SU-DHL-6 (cell line): ENCODE data around the gene LDLRAD2.

ENCODE experiments used
- H2AFZ ChIP-seq: fragments of 200-600 bp; sonication (generic); 2 replicates; pipeline ENCODE4 v1.6.1; 2014; ENCODE audit warnings: low read depth, mild to moderate bottlenecking, moderate library complexity, mixed read lengths, antibody characterized with exemption, low read length; ENCODE audit not compliant: severe bottlenecking
- H3F3A ChIP-seq: fragments of 200-600 bp; shearing (Covaris generic); 2 replicates; pipeline ENCODE4 v1.6.0; 2016; ENCODE audit warnings: antibody characterized with exemption, mild to moderate bottlenecking; ENCODE audit not compliant: insufficient read depth
- H3K27ac ChIP-seq: fragments of 200-600 bp; sonication (generic); 2 replicates; pipeline ENCODE4 v1.5.1; 2016; ENCODE audit warnings: low read depth, mild to moderate bottlenecking, low read length, moderate library complexity, mixed read lengths
- H3K27me3 ChIP-seq: fragments of 200-600 bp; sonication (generic), shearing (Covaris generic); 2 replicates; pipeline ENCODE4 v1.6.0; 2014; ENCODE audit warnings: mild to moderate bottlenecking, low read length
- H3K36me3 ChIP-seq: fragments of 200-600 bp; sonication (generic); 2 replicates; pipeline ENCODE4 v1.6.1; 2014; ENCODE audit warnings: mild to moderate bottlenecking, low read length, mixed read lengths
- H3K4me2 ChIP-seq: fragments of 300-600, 200-600 bp; shearing (Covaris generic), sonication (generic); 2 replicates; pipeline ENCODE4 v1.6.0; 2014; ENCODE audit warnings: low read length, low read depth, mild to moderate bottlenecking; ENCODE audit not compliant: poor library complexity, severe bottlenecking
- H3K4me3 ChIP-seq: fragments of 200-600 bp; sonication (generic); 2 replicates; pipeline ENCODE4 v1.5.1; 2014; ENCODE audit warnings: antibody characterized with exemption, low read length, mild to moderate bottlenecking, mixed read lengths; ENCODE audit not compliant: insufficient read depth, poor library complexity, severe bottlenecking
- H3K79me2 ChIP-seq: fragments of 200-600 bp; sonication (generic); 2 replicates; pipeline ENCODE4 v1.6.1; 2014; ENCODE audit warnings: mild to moderate bottlenecking, low read length, moderate library complexity; ENCODE audit not compliant: insufficient read depth
- H3K9ac ChIP-seq: fragments of 200-600 bp; sonication (generic); 2 replicates; pipeline ENCODE4 v1.7.0; 2014; ENCODE audit warnings: mild to moderate bottlenecking, low read length
- H3K9me2 ChIP-seq: fragments of 200-600 bp; sonication (generic); replicated peaks from 2 replicates; pipeline ENCODE4 v1.6.1; 2014; ENCODE audit warnings: low read length; ENCODE audit not compliant: insufficient read depth
- H3K9me3 ChIP-seq: fragments of 200-600 bp; sonication (generic); 2 replicates; pipeline ENCODE4 v1.6.1; 2014; ENCODE audit warnings: low read length, mixed read lengths; ENCODE audit not compliant: insufficient read depth
- H4K20me1 ChIP-seq: fragments of 200-600 bp; sonication (generic); 2 replicates; pipeline ENCODE4 v1.6.1; 2014; ENCODE audit warnings: low read depth, mild to moderate bottlenecking, antibody characterized with exemption, low read length, moderate library complexity, mixed read lengths
- EZH2phosphoT487 ChIP-seq: fragments of 200-600 bp; sonication (generic), shearing (Covaris generic); conservative IDR thresholded peaks from 2 replicates; pipeline ENCODE4 v1.6.1; 2018; ENCODE audit warnings: mild to moderate bottlenecking, antibody characterized with exemption, low read length, moderate library complexity, mixed read lengths
- TF ChIP-seq, protein P1 (sequence below): fragments of 200-600 bp; sonication (generic); IDR thresholded peaks from one replicate; pipeline ENCODE4 v1.5.1; 2017; ENCODE audit warnings: antibody characterized with exemption, mild to moderate bottlenecking, low read length, moderate library complexity; ENCODE audit not compliant: insufficient read depth, poor library complexity, severe bottlenecking

The LDLRAD2 gene

DNA sequence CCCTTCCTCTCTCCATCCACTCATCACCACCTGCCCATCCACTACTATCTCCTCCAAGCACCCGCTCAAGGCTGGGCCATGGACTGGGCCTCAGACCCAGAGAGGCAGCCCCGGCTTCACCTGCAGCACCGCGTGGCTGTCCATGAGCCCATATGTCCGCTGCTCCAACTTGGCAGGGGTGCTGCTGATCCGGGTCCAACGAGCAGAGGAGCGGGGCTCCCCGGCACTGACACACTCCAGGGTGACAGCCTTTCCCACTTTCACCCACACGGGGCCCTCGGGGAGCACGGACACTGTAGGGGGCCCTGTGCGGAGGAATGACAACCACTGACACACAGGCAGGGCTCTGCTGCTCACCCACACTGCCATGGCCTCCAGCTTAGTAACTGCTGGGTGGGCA, 28.9 kb downstream of the LDLRAD2 start:
- TF ChIP-seq EZH2phosphoT487: no peak
- TF ChIP-seq, protein P1, sequence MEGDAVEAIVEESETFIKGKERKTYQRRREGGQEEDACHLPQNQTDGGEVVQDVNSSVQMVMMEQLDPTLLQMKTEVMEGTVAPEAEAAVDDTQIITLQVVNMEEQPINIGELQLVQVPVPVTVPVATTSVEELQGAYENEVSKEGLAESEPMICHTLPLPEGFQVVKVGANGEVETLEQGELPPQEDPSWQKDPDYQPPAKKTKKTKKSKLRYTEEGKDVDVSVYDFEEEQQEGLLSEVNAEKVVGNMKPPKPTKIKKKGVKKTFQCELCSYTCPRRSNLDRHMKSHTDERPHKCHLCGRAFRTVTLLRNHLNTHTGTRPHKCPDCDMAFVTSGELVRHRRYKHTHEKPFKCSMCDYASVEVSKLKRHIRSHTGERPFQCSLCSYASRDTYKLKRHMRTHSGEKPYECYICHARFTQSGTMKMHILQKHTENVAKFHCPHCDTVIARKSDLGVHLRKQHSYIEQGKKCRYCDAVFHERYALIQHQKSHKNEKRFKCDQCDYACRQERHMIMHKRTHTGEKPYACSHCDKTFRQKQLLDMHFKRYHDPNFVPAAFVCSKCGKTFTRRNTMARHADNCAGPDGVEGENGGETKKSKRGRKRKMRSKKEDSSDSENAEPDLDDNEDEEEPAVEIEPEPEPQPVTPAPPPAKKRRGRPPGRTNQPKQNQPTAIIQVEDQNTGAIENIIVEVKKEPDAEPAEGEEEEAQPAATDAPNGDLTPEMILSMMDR: no peak
- no peak overlapping the region for H3K4me2 ChIP-seq
- H2AFZ ChIP-seq: no peak overlapping the region
- no peaks in the 10 kb centered on the region for H3F3A ChIP-seq
- H4K20me1 ChIP-seq: no peaks in the 10 kb centered on the region
- no peaks in the 10 kb centered on the region for H3K27me3 ChIP-seq
- H3K9me3 ChIP-seq: no peaks in the 10 kb centered on the region
- H3K27ac ChIP-seq: no peak overlapping the region
- no peak overlapping the region for H3K4me3 ChIP-seq
- H3K9me2 ChIP-seq: no peaks in the 10 kb centered on the region
- H3K9ac ChIP-seq: no peak overlapping the region
- H3K36me3 ChIP-seq: no peaks in the 10 kb centered on the region
- no peaks in the 10 kb centered on the region for H3K79me2 ChIP-seq

DNA sequence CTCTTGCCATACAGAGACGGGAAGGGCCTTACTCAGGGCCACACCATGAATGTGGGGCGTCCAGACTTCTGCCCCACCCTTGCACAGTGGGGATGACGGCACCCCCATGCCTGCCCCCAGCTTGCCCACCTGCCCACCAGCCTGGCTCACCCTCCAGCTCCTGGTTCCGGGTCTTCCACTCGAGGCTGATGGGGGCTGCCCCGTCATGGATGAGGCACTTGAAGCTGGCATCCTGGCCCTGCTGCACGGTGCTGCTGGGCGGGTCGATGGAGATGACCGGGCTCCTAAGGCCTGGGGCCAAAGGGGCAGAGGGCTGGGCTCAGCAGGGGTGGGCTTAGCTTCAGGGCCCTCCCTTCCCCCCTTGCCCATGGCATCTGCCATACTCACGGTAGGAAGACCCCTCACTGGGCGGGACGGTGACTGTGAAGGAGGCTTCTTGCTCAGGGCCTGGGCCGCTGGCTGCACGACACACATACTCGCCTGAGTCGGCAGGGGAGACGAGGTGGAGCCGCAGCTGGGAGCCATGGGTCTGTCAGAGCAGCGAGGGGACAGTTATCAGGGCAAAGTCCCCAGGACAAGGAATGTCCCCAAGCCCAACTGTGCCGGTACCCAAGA, 29.9 kb downstream of the LDLRAD2 start:
- H4K20me1 ChIP-seq: no peaks in the 10 kb centered on the region
- TF ChIP-seq, protein P1: no peak
- no peak for TF ChIP-seq EZH2phosphoT487
- no peaks in the 10 kb centered on the region for H3K9me2 ChIP-seq
- no peaks in the 10 kb centered on the region for H3K79me2 ChIP-seq
- no peak overlapping the region for H3K4me2 ChIP-seq
- H3K9ac ChIP-seq: no peak overlapping the region
- H3F3A ChIP-seq: no peaks in the 10 kb centered on the region
- H2AFZ ChIP-seq: no peak overlapping the region
- no peak overlapping the region for H3K4me3 ChIP-seq
- no peaks in the 10 kb centered on the region for H3K9me3 ChIP-seq
- no peak overlapping the region for H3K27ac ChIP-seq
- no peaks in the 10 kb centered on the region for H3K27me3 ChIP-seq
- no peaks in the 10 kb centered on the region for H3K36me3 ChIP-seq

DNA sequence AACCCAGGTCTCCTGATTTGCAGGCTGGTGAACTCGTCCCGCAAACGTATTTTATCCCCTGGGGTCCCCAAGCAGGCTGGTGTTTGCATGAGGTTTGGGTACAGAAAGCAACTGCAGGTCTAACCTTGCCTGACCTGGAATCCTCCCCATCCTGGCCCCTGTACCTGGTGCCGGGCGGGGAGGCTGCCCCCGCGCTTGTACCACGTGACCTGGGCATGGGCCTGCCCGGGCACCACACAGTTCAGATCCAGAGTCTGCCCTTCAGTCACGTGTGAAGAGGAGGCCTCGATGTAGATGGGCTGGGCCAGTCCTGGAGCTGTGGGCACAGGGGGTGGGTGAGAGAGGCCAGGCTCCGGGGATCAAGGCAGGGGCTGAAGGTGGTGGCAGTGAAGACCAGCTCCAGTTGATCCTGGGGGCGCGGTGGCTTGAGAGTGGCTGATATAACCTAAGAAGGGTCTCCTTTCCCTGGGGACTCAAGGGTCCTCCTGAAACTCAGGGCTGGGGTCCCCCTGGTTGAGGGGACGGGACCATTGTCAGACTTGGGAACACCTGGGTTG, 30.6 kb downstream of the LDLRAD2 start:
- H3K27me3 ChIP-seq: no peaks in the 10 kb centered on the region
- no peaks in the 10 kb centered on the region for H3K9me2 ChIP-seq
- no peaks in the 10 kb centered on the region for H3K79me2 ChIP-seq
- no peak overlapping the region for H3K9ac ChIP-seq
- H3K27ac ChIP-seq: no peak overlapping the region
- H4K20me1 ChIP-seq: no peaks in the 10 kb centered on the region
- H2AFZ ChIP-seq: no peak overlapping the region
- H3K9me3 ChIP-seq: no peaks in the 10 kb centered on the region
- no peaks in the 10 kb centered on the region for H3F3A ChIP-seq
- H3K4me3 ChIP-seq: no peak overlapping the region
- TF ChIP-seq, protein P1: no peak
- no peak for TF ChIP-seq EZH2phosphoT487
- no peaks in the 10 kb centered on the region for H3K36me3 ChIP-seq
- no peak overlapping the region for H3K4me2 ChIP-seq
